GM23248 (cell line): ENCODE data around the gene FLT3. TPM values are rescaled to one million over a fixed set of nuclear protein-coding genes. Genes with fewer than 3 reads are reported as not detected.
A peak's percentile ranks its signal among the peaks of the same experiment; 100 is the strongest.

Experiments
- DNase-seq: peaks from one replicate; pipeline ENCODE4 v3.0.0-alpha.2; 2015
- H2AFZ ChIP-seq: fragments of 200-600 bp; sonication (generic); 2 replicates; pipeline ENCODE4 v1.6.1; 2016; ENCODE audit warnings: antibody characterized with exemption
- H3F3A ChIP-seq: fragments of 200-600 bp; sonication (generic); 2 replicates; pipeline ENCODE4 v1.6.1; 2016; ENCODE audit warnings: mild to moderate bottlenecking, antibody characterized with exemption, mixed run types; ENCODE audit not compliant: insufficient read depth
- H3K27ac ChIP-seq: fragments of 200-600 bp; sonication (generic); 2 replicates; pipeline ENCODE4 v1.5.1; 2016; ENCODE audit warnings: mild to moderate bottlenecking
- H3K27me3 ChIP-seq: fragments of 200-600 bp; sonication (generic); replicated peaks from 2 replicates; pipeline ENCODE4 v1.6.1; 2016; ENCODE audit warnings: mild to moderate bottlenecking; ENCODE audit not compliant: insufficient read depth
- H3K36me3 ChIP-seq: fragments of 200-600 bp; sonication (generic); 2 replicates; pipeline ENCODE4 v1.6.1; 2016; ENCODE audit warnings: low read depth, mild to moderate bottlenecking
- H3K4me1 ChIP-seq: fragments of 200-600 bp; sonication (generic); 2 replicates; pipeline ENCODE4 v1.6.1; 2016; ENCODE audit warnings: mild to moderate bottlenecking; ENCODE audit not compliant: insufficient read depth
- H3K4me2 ChIP-seq: fragments of 200-600 bp; sonication (generic); one replicate; pipeline ENCODE4 v1.6.1; 2016; ENCODE audit warnings: mild to moderate bottlenecking; ENCODE audit not compliant: unreplicated experiment
- H3K4me3 ChIP-seq: fragments of 200-600 bp; sonication (generic); 2 replicates; pipeline ENCODE4 v1.5.1; 2016; ENCODE audit warnings: mild to moderate bottlenecking
- H3K79me2 ChIP-seq: fragments of 200-600 bp; sonication (generic); 2 replicates; pipeline ENCODE4 v1.6.1; 2016; ENCODE audit warnings: mild to moderate bottlenecking; ENCODE audit not compliant: insufficient read depth
- H3K9ac ChIP-seq: fragments of 200-600 bp; sonication (generic); 2 replicates; pipeline ENCODE4 v1.6.1; 2016; ENCODE audit warnings: mild to moderate bottlenecking
- H3K9me2 ChIP-seq: fragments of 200-600 bp; sonication (generic); 2 replicates; pipeline ENCODE4 v1.6.1; 2016; ENCODE audit warnings: mixed run types, mild to moderate bottlenecking, moderate library complexity; ENCODE audit not compliant: insufficient read depth
- H3K9me3 ChIP-seq: fragments of 200-600 bp; sonication (generic); one replicate; pipeline ENCODE4 v1.6.1; 2017; ENCODE audit warnings: low read depth
- H4K20me1 ChIP-seq: fragments of 200-600 bp; sonication (generic); 2 replicates; pipeline ENCODE4 v1.6.0; 2016; ENCODE audit not compliant: insufficient read depth
- EZH2 ChIP-seq: fragments of 200-600 bp; sonication (generic); IDR thresholded peaks from 2 replicates; pipeline ENCODE4 v1.6.1; 2018; ENCODE audit warnings: antibody characterized with exemption, mild to moderate bottlenecking; ENCODE audit not compliant: insufficient read depth, poor library complexity, severe bottlenecking
- EZH2phosphoT487 ChIP-seq: fragments of 200-600 bp; sonication (generic); IDR thresholded peaks from 2 replicates; pipeline ENCODE4 v1.6.1; 2018; ENCODE audit warnings: antibody characterized with exemption, moderate library complexity, mild to moderate bottlenecking, low read depth; ENCODE audit not compliant: insufficient read depth
- WGBS, 2 experiments: methylation state at CpG; one replicate each; pipeline ENCODE4 v1.1.6; 2015 to 2017; ENCODE audit warnings: low lambda C conversion rate in 2 of 2, low coverage in 1 of 2; ENCODE audit errors: missing lambda C conversion rate in 2 of 2; 5-methylcytosine and 5-hydroxymethylcytosine counted together
- in situ Hi-C: fragments of 300-500 bp; cut with MboI; formaldehyde crosslinking; loops from 2 replicates; pipeline ENCODE4 v1.15.0; 2020
- polyA plus RNA-seq: library from polyadenylated mRNA; unstranded; fragments of >200 nt; fragmentation: Nextera tagmentation; extraction: Ambion mirVana; gene quantifications from 2 replicates; pipeline ENCODE4 v1.2.1, GENCODE V29; 2016
- total RNA-seq: library from RNA; depleted of rRNA; stranded (reverse); fragments of >200 nt; shearing (Covaris generic); gene quantifications from 2 replicates; pipeline ENCODE4 v1.2.3, GENCODE V29; 2014

FLT3 gene
- total and polyA plus RNA-seq, 2 experiments from 2014 or later, result not detected

- Histone ChIP-seq H3F3A (no peaks in the 10 kb centered on the region), H3K79me2 (no peaks in the 10 kb centered on the region), H3K36me3 (no peaks in the 10 kb centered on the region), H3K9me2 (no peaks in the 10 kb centered on the region), H4K20me1 (no peaks in the 10 kb centered on the region), H3K4me1 (no peaks in the 10 kb centered on the region), H3K4me3 (no peak overlapping the region), H3K27ac (no peak overlapping the region), H3K9me3 (no peaks in the 10 kb centered on the region), H2AFZ (no peak overlapping the region), H3K27me3 (peaks cover 89% of the 10 kb centered on the region), H3K4me2 (no peak overlapping the region), H3K9ac (no peak overlapping the region)
- TF ChIP-seq EZH2 (peak; percentile 92), EZH2phosphoT487 (0 out of 2 replicates have a peak, but pooled peaks have one; percentile 52)
- in situ Hi-C loops, result loop anchor here (25.0 kb wide), 1 partner anchor 988 kb away; no protein-coding TSS in a partner anchor
- no peak for DNase-seq
- WGBS, 2 experiments, result 2 to 4% methylated on average over 48 to 50 of the region's 51 CpGs
Measured at GRCh38 chr13:27975564-27976361, 124.6 kb downstream of the FLT3 start.

- Histone ChIP-seq H3K27ac (no peak overlapping the region), H3K4me2 (no peak overlapping the region), H3K4me1 (no peaks in the 10 kb centered on the region), H3K36me3 (no peaks in the 10 kb centered on the region), H2AFZ (no peak overlapping the region), H3F3A (no peaks in the 10 kb centered on the region), H3K4me3 (no peak overlapping the region), H3K9me3 (no peaks in the 10 kb centered on the region), H4K20me1 (no peaks in the 10 kb centered on the region), H3K27me3 (peaks cover 89% of the 10 kb centered on the region), H3K9me2 (no peaks in the 10 kb centered on the region), H3K79me2 (no peaks in the 10 kb centered on the region), H3K9ac (no peak overlapping the region)
- no peak for DNase-seq
- TF ChIP-seq EZH2 (no peak), EZH2phosphoT487 (no peak)
- in situ Hi-C loops, result no loop called here
- 9 to 11% methylated on average over 7 of the region's 7 CpGs for WGBS, 2 experiments
Measured at GRCh38 chr13:27973961-27974662, 126.3 kb downstream of the FLT3 start.

GRCh38 chr13:27973291-27973690 lies 127.1 kb downstream of the FLT3 start:
- Histone ChIP-seq H3K27me3 (peaks cover 89% of the 10 kb centered on the region), H3K27ac (no peak overlapping the region), H2AFZ (no peak overlapping the region), H3K36me3 (no peaks in the 10 kb centered on the region), H3F3A (no peaks in the 10 kb centered on the region), H3K9me3 (no peaks in the 10 kb centered on the region), H3K79me2 (no peaks in the 10 kb centered on the region), H3K4me3 (no peak overlapping the region), H3K9me2 (no peaks in the 10 kb centered on the region), H4K20me1 (no peaks in the 10 kb centered on the region), H3K9ac (no peak overlapping the region), H3K4me1 (no peaks in the 10 kb centered on the region), H3K4me2 (no peak overlapping the region)
- in situ Hi-C loops, result no loop called here
- TF ChIP-seq EZH2phosphoT487, result no peak
- TF ChIP-seq EZH2, result no peak
- WGBS, 2 experiments, result 13 to 14% methylated on average over 5 of the region's 5 CpGs
- DNase-seq, result no peak

- in situ Hi-C loops, result no loop called here
Measured at GRCh38 chr13:27972478-27972820, 127.9 kb downstream of the FLT3 start.

More at GRCh38 chr13:27972478-27972820, 127.9 kb downstream of the FLT3 start:
- Histone ChIP-seq H3K9me3 (no peaks in the 10 kb centered on the region), H3F3A (no peaks in the 10 kb centered on the region), H3K36me3 (no peaks in the 10 kb centered on the region), H2AFZ (no peak overlapping the region), H3K4me3 (no peak overlapping the region), H3K4me1 (no peaks in the 10 kb centered on the region), H3K9me2 (no peaks in the 10 kb centered on the region), H4K20me1 (no peaks in the 10 kb centered on the region), H3K4me2 (no peak overlapping the region), H3K79me2 (no peaks in the 10 kb centered on the region), H3K9ac (no peak overlapping the region), H3K27me3 (peaks cover 94% of the 10 kb centered on the region), H3K27ac (no peak overlapping the region)
- no peak for TF ChIP-seq EZH2
- no peak for TF ChIP-seq EZH2phosphoT487
- DNase-seq, result no peak
- 32 to 45% methylated on average over 2 of the region's 2 CpGs for WGBS, 2 experiments
